Liver (tissue), 3 donors: Measurements from ENCODE around the gene RSPH4A.
A peak's percentile ranks its signal among the peaks of the same experiment; 100 is the strongest.

Source experiments
- ATF3 ChIP-seq: IDR thresholded peaks from 2 replicates; pipeline ENCODE4 v1.6.1; 2016; ENCODE audit warnings: antibody characterized with exemption
- CTCF ChIP-seq: fragments of 150-350 bp; IDR thresholded peaks from 2 replicates; pipeline ENCODE4 v1.5.1; 2017; ENCODE audit warnings: improper control_type of control experiment, low read depth, low read length; ENCODE audit not compliant: missing input control
- EGR1 ChIP-seq, 2 donors: IDR thresholded peaks; 2 replicates each; pipeline ENCODE4 v1.6.1; 2016 to 2018; ENCODE audit warnings: antibody characterized with exemption in 2 of 2, low read depth in 2 of 2
- GABPA ChIP-seq, 2 donors: IDR thresholded peaks in 1 of 2; conservative IDR thresholded peaks in 1 of 2; 2 replicates each; pipeline ENCODE4 v1.6.1; 2016; ENCODE audit warnings: antibody characterized with exemption in 2 of 2, mild to moderate bottlenecking in 1 of 2, moderate library complexity in 1 of 2
- JUND ChIP-seq, 2 donors: IDR thresholded peaks; 2 replicates each; pipeline ENCODE4 v1.6.1; 2016; ENCODE audit warnings: antibody characterized with exemption in 2 of 2
- MAX ChIP-seq: IDR thresholded peaks from 2 replicates; pipeline ENCODE4 v1.6.1; 2016; ENCODE audit warnings: antibody characterized with exemption
- RAD21 ChIP-seq, 2 donors: IDR thresholded peaks; 2 replicates each; pipeline ENCODE4 v1.6.1; 2016; ENCODE audit warnings: antibody characterized with exemption in 2 of 2, mild to moderate bottlenecking in 2 of 2
- SP1 ChIP-seq: IDR thresholded peaks from 2 replicates; pipeline ENCODE4 v1.6.1; 2018; ENCODE audit warnings: antibody characterized with exemption, mild to moderate bottlenecking
- TAF1 ChIP-seq: conservative IDR thresholded peaks from 2 replicates; pipeline ENCODE4 v1.6.1; 2016; ENCODE audit warnings: antibody characterized with exemption, mild to moderate bottlenecking
- YY1 ChIP-seq: IDR thresholded peaks from 2 replicates; pipeline ENCODE4 v1.6.1; 2016; ENCODE audit warnings: antibody characterized with exemption, mild to moderate bottlenecking
- TF ChIP-seq, protein P1 (sequence below): IDR thresholded peaks from 2 replicates; pipeline ENCODE4 v1.6.1; 2016; ENCODE audit warnings: antibody characterized with exemption, mild to moderate bottlenecking
- TF ChIP-seq, protein P2 (sequence below): IDR thresholded peaks from 2 replicates; pipeline ENCODE4 v1.6.1; 2016; ENCODE audit warnings: antibody characterized with exemption
- donor health status: healthy.
- donor health status: healthy.

DNA sequence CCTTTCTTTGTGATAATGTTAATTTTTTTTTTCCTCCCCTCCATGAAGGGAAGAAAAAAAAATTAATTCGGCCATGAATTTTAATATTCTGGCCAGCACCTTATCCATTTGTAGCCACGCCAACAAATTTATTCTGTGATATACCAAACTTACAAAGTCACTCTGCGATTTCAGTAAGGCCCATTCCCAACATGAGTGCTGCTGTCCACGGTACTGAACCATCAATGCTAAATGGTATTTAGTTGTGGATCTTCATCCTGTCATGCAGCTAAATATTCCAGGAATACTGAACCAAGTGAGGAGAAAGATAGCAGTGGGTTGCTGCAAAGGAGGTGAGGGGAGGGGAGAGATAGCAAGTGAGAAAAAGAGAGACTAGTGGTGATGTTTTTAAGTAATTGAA lies 19.5 kb upstream of the RSPH4A start:
- TF ChIP-seq CTCF: no peak
- no peak for TF ChIP-seq JUND (IDR thresholded peaks at IDR 0.05)
- TF ChIP-seq, protein P1, sequence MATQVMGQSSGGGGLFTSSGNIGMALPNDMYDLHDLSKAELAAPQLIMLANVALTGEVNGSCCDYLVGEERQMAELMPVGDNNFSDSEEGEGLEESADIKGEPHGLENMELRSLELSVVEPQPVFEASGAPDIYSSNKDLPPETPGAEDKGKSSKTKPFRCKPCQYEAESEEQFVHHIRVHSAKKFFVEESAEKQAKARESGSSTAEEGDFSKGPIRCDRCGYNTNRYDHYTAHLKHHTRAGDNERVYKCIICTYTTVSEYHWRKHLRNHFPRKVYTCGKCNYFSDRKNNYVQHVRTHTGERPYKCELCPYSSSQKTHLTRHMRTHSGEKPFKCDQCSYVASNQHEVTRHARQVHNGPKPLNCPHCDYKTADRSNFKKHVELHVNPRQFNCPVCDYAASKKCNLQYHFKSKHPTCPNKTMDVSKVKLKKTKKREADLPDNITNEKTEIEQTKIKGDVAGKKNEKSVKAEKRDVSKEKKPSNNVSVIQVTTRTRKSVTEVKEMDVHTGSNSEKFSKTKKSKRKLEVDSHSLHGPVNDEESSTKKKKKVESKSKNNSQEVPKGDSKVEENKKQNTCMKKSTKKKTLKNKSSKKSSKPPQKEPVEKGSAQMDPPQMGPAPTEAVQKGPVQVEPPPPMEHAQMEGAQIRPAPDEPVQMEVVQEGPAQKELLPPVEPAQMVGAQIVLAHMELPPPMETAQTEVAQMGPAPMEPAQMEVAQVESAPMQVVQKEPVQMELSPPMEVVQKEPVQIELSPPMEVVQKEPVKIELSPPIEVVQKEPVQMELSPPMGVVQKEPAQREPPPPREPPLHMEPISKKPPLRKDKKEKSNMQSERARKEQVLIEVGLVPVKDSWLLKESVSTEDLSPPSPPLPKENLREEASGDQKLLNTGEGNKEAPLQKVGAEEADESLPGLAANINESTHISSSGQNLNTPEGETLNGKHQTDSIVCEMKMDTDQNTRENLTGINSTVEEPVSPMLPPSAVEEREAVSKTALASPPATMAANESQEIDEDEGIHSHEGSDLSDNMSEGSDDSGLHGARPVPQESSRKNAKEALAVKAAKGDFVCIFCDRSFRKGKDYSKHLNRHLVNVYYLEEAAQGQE: peak; percentile 98
- TF ChIP-seq MAX: no peak
- TF ChIP-seq RAD21 (IDR thresholded peaks at IDR 0.05): no peak
- TF ChIP-seq YY1: no peak
- no peak for TF ChIP-seq GABPA (IDR thresholded peaks at IDR 0.05 in 1 of 2, conservative IDR thresholded peaks at IDR 0.05 in 1 of 2)
- TF ChIP-seq EGR1 (IDR thresholded peaks at IDR 0.05; ENCODE audit: low read depth in 2 of 2): no peak
- no peak for TF ChIP-seq SP1
- TF ChIP-seq, protein P2, sequence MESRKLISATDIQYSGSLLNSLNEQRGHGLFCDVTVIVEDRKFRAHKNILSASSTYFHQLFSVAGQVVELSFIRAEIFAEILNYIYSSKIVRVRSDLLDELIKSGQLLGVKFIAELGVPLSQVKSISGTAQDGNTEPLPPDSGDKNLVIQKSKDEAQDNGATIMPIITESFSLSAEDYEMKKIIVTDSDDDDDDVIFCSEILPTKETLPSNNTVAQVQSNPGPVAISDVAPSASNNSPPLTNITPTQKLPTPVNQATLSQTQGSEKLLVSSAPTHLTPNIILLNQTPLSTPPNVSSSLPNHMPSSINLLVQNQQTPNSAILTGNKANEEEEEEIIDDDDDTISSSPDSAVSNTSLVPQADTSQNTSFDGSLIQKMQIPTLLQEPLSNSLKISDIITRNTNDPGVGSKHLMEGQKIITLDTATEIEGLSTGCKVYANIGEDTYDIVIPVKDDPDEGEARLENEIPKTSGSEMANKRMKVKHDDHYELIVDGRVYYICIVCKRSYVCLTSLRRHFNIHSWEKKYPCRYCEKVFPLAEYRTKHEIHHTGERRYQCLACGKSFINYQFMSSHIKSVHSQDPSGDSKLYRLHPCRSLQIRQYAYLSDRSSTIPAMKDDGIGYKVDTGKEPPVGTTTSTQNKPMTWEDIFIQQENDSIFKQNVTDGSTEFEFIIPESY: no peak
- TF ChIP-seq TAF1: no peak
- TF ChIP-seq ATF3: no peak
